Measurements from ENCODE around the gene JUP.
A peak's percentile ranks its signal among the peaks of the same experiment; 100 is the strongest.

Gene JUP

GRCh38 chr17:41717408-41718286 is 68.9 kb downstream of the JUP start:
- DNase-seq = peak; percentile 77

GRCh38 chr17:41711669-41712400 is 74.7 kb downstream of the JUP start, which contains the start of gene GAST:
TSS of gene GAST (plus strand) at chr17:41712331. CDS start at chr17:41715437, 3,106 bp downstream.
- DNase-seq = no peak

- DNase-seq = no peak
Observed at GRCh38 chr17:41710472-41711090, 75.9 kb downstream of the JUP start.

GRCh38 chr17:41707803-41708669 is 78.5 kb downstream of the JUP start:
- no peak for DNase-seq

- no peak for DNase-seq
Observed at GRCh38 chr17:41705271-41705991, 81.1 kb downstream of the JUP start.
